K562 (cell line): ENCODE data around the gene SPATA16.

Source experiments
- CBFB ChIP-seq: sonication (generic); formaldehyde crosslinking; IDR thresholded peaks from 2 replicates; pipeline ENCODE4 v1.4.0; 2020; ENCODE audit warnings: mild to moderate bottlenecking, missing genetic modification reagents
- CBX3 ChIP-seq, 2 experiments: IDR thresholded peaks; 1 replicate in 1 of 2; 2 replicates in 1 of 2; pipeline ENCODE4 v1.6.1; 2012; ENCODE audit warnings: inconsistent platforms in 2 of 2, low read length in 2 of 2, borderline replicate concordance in 1 of 2, control low read depth in 1 of 2
- EZH2 ChIP-seq: IDR thresholded peaks from 2 replicates; pipeline ENCODE4 v1.6.1; 2012; ENCODE audit warnings: low read depth, mild to moderate bottlenecking, inconsistent platforms, low read length, borderline replicate concordance
- HDAC6 ChIP-seq: IDR thresholded peaks from 2 replicates; pipeline ENCODE4 v1.6.1; 2012; ENCODE audit warnings: low read depth, mild to moderate bottlenecking, control low read depth, inconsistent platforms, low read length, moderate library complexity
- JUNB ChIP-seq: fragments of 450-650 bp; formaldehyde crosslinking; conservative IDR thresholded peaks from 2 replicates; pipeline ENCODE4 v1.4.0; 2020; ENCODE audit warnings: mild to moderate bottlenecking
- MYC ChIP-seq, 2 experiments: fragments of 250-450 bp in 1 of 2; sonication (Bioruptor Pico) in 1 of 2; IDR thresholded peaks; 2 replicates each; pipeline versions ENCODE4 v1.5.1 to v1.6.1; 2012 to 2021; ENCODE audit warnings: low read depth in 2 of 2, borderline replicate concordance in 1 of 2, improper control_type of control experiment in 1 of 2, low read length in 1 of 2, mild to moderate bottlenecking in 1 of 2, moderate library complexity in 1 of 2
- POLR2A ChIP-seq: fragments of 450-650 bp; conservative IDR thresholded peaks from 2 replicates; pipeline ENCODE4 v1.6.1; 2016
- REST ChIP-seq, 2 experiments: fragments of 450-650 bp; formaldehyde crosslinking in 1 of 2; IDR thresholded peaks; 2 replicates each; pipeline versions ENCODE4 v1.4.0 to v1.6.1; 2014 to 2020; ENCODE audit warnings: mild to moderate bottlenecking in 2 of 2, borderline replicate concordance in 1 of 2, low read depth in 1 of 2
- SIN3A ChIP-seq, 2 experiments: fragments of 150-350 bp in 1 of 2; IDR thresholded peaks; 2 replicates each; pipeline ENCODE4 v1.6.1; 2011 to 2016; ENCODE audit warnings: borderline replicate concordance in 2 of 2, low read depth in 2 of 2, low read length in 2 of 2, mild to moderate bottlenecking in 2 of 2, moderate library complexity in 2 of 2; ENCODE audit not compliant: control insufficient read depth in 1 of 2
- TAF1 ChIP-seq: IDR thresholded peaks from 2 replicates; pipeline ENCODE4 v1.6.1; 2011; ENCODE audit warnings: mild to moderate bottlenecking, low read length, moderate library complexity; ENCODE audit not compliant: insufficient read depth, control insufficient read depth, severe bottlenecking; ENCODE audit errors: extremely low read depth
- TEAD2 ChIP-seq: fragments of 450-650 bp; IDR thresholded peaks from 2 replicates; pipeline ENCODE4 v1.6.1; 2016; ENCODE audit warnings: missing genetic modification characterization, control low read depth, missing compliant biosample characterization

- TF ChIP-seq HDAC6 = no peak
- no peak for TF ChIP-seq EZH2
- TF ChIP-seq CBFB = no peak
- no peak for TF ChIP-seq JUNB (CRISPR knock-in tag)
- no peak for TF ChIP-seq TAF1
- no peak for TF ChIP-seq MYC (IDR thresholded peaks at IDR 0.05; ENCODE audit: low read depth, low read length)
- no peak for TF ChIP-seq MYC (CRISPR knock-in tag; IDR thresholded peaks at IDR 0.05; ENCODE audit: borderline replicate concordance, low read depth)
- peak; percentile 23; the same call in 1 of the 2 replicates for TF ChIP-seq REST (IDR thresholded peaks at IDR 0.05; ENCODE audit: borderline replicate concordance)
- TF ChIP-seq REST (CRISPR knock-in tag; IDR thresholded peaks at IDR 0.05; ENCODE audit: low read depth) = no peak
- TF ChIP-seq CBX3 (IDR thresholded peaks at IDR 0.05; ENCODE audit: borderline replicate concordance in 1 of 2, low read length in 2 of 2) = peak in 1 of 2 experiments; percentile 72; a peak in 1 of 3 replicates
- TF ChIP-seq SIN3A (IDR thresholded peaks at IDR 0.05; ENCODE audit: borderline replicate concordance in 2 of 2, control insufficient read depth in 1 of 2, low read depth in 2 of 2, low read length in 2 of 2) = no peak
- TF ChIP-seq POLR2A = no peak
- no peak for TF ChIP-seq TEAD2 (tag)
Observed at GRCh38 chr3:173025941-173026340, 115.1 kb downstream of the SPATA16 start.
